ENCODE results near the gene PHACTR4. TPM values are rescaled to one million over a fixed set of nuclear protein-coding genes. Genes with fewer than 3 reads are reported as not detected.

The PHACTR4 gene
- total and polyA plus RNA-seq, 9 of the 15 experiments (the other 6 are each of a cell fraction or from before 2014, with no cell fraction given), result 6.4 to 43.6 (median 14.2) TPM

DNA sequence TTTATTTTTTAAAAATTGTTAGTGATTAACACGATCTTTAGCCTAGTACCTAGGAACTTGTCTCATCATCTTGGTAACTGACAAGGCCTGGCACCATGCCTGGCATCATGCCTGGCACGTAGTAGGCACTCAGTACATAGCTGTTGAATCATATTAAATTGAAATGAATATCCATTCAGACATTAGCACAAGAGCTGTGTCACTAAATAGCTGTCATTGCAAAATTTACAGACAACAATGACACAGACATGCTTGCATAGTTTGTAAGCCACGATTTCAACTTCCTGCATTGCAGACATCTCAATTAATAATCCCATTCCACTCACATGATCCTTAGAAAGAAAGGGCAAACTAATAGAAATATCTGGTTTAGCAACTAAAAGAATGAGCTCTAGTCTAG lies 15.4 kb upstream of the PHACTR4 start (continued):
- TF ChIP-seq ZNF407 (IDR thresholded peaks at IDR 0.05; ENCODE audit: low read depth), result no peak

GRCh38 chr1:28358716-28359115 lies 10.8 kb upstream of the PHACTR4 start:
- intact Hi-C loops (cut with micrococcal nuclease), result loop anchor here (1.0 to 10.0 kb wide), 4 partner anchors 113 to 518 kb away; partner anchors contain the start of gene YTHDF2
- CTCF ChIA-PET (ENCODE audit: low intra/inter-chr PET ratio), result interaction anchor here (0.7 to 2.6 kb wide), 3 partner anchors 95 to 244 kb away, joined by 3 to 17 read pairs (median 17); no protein-coding TSS in a partner anchor
- peaks cover 8 to 13% of the 10 kb centered on the region in 2 experiments; a peak in 4 of 5 replicates for H3K4me1 ChIP-seq (replicated peaks in 1 of 2; ENCODE audit: control insufficient read depth in 2 of 2, insufficient read depth in 2 of 2, low read length in 2 of 2)
- no peaks in the 10 kb centered on the region for H4K20me1 ChIP-seq (replicated peaks; ENCODE audit: control insufficient read depth, insufficient read depth, low read length)
- ATAC-seq, result no peak; the same call in 2 of the 3 replicates
- no peak overlapping the region for H3K4me3 ChIP-seq
- peak overlapping the region; percentile 69 for H2AFZ ChIP-seq (ENCODE audit: low read depth, low read length)
- H3K79me2 ChIP-seq (ENCODE audit: control insufficient read depth, insufficient read depth, low read length), result no peaks in the 10 kb centered on the region
- H3K36me3 ChIP-seq (ENCODE audit: control insufficient read depth, insufficient read depth, low read length), result no peaks in the 10 kb centered on the region
- no TSS peak for BruUV-seq (replicated peaks)
- in situ Hi-C loops (cut with MboI), result no loop called here
- no peak overlapping the region for H3K27ac ChIP-seq (ENCODE audit: extremely low read depth, low read depth, low read length)
- no peak overlapping the region for H3K4me2 ChIP-seq (ENCODE audit: insufficient read depth, low read length)
- peak in 1 of 4 experiments; percentile 45 for DNase-seq (ENCODE audit: extremely low read depth in 1 of 4, low spot score in 3 of 4)
- FAIRE-seq, result no peak
- no peak overlapping the region for H3K9ac ChIP-seq (ENCODE audit: insufficient read depth in 1 of 2, low read depth in 2 of 2, low read length in 2 of 2)
- no peaks in the 10 kb centered on the region for H3K9me3 ChIP-seq (replicated peaks; ENCODE audit: control insufficient read depth, insufficient read depth, low read depth, low read length)
- H3K27me3 ChIP-seq (ENCODE audit: control insufficient read depth in 2 of 2, insufficient read depth in 2 of 2, low read length in 2 of 2), result no peaks in the 10 kb centered on the region
- POLR2A ChIA-PET, result interaction anchor here (0.6 to 2.6 kb wide), 6 partner anchors 30 to 290 kb away, joined by 3 to 12 read pairs (median 4); partner anchors contain the start of genes MED18 and RNU11
- no peaks in the 10 kb centered on the region for H3K9me1 ChIP-seq (ENCODE audit: control insufficient read depth, insufficient read depth, low read length)
- 6% methylated on average over 3 of the region's 3 CpGs for WGBS (ENCODE audit: insufficient coverage, low coverage, missing lambda C conversion rate)
- peak; percentile 35 for TF ChIP-seq TCF3 (CRISPR knock-in tag; IDR thresholded peaks at IDR 0.05)
- TF ChIP-seq ZMIZ1 (IDR thresholded peaks at IDR 0.05; ENCODE audit: low read depth in 2 of 2, low read length in 2 of 2), result no peak
- TF ChIP-seq TEAD4 (IDR thresholded peaks at IDR 0.05; ENCODE audit: low read length), result peak; percentile 53; the same call in 1 of the 2 replicates
- TF ChIP-seq TEAD4 (CRISPR knock-in tag; IDR thresholded peaks at IDR 0.05; ENCODE audit: borderline replicate concordance), result no peak
- TF ChIP-seq SMARCE1 (IDR thresholded peaks at IDR 0.05), result 0 out of 2 replicates have a peak, but pooled peaks have one; percentile 22
- TF ChIP-seq TAL1 (IDR thresholded peaks at IDR 0.05), result peak; percentile 38
- peak; percentile 16; the same call in 1 of the 2 replicates for TF ChIP-seq CBFA2T2 (conservative IDR thresholded peaks at IDR 0.05)
- TF ChIP-seq ZNF764 (CRISPR knock-in tag; IDR thresholded peaks at IDR 0.05; ENCODE audit: low read depth), result no peak

Data from K562 (cell line).